DND-41 (cell line): ENCODE data around the gene SMIM22.

Experiments
- ATAC-seq: fragments of 200-7000 bp; cut with Tn5 transposase; 3 replicates; pipeline ENCODE4 v1.9.1; 2021; ENCODE audit warnings: low read depth; ENCODE audit not compliant: insufficient read depth
- DNase-seq: peaks from one replicate; pipeline ENCODE4 v3.0.0-alpha.2; 2020
- H2AFZ ChIP-seq: 2 replicates; pipeline ENCODE4 v1.6.0; 2012; ENCODE audit warnings: low read depth, low read length
- H3K27ac ChIP-seq: 2 replicates; pipeline ENCODE4 v1.5.1; 2012; ENCODE audit warnings: low read length, inconsistent platforms
- H3K27me3 ChIP-seq: fragments of 200-600 bp; sonication (generic); 2 replicates; pipeline ENCODE4 v1.6.0; 2012; ENCODE audit warnings: low read length, mild to moderate bottlenecking, inconsistent platforms; ENCODE audit not compliant: insufficient read depth, poor library complexity
- H3K36me3 ChIP-seq: 2 replicates; pipeline ENCODE4 v1.5.1; 2012; ENCODE audit warnings: low read length, inconsistent platforms; ENCODE audit not compliant: insufficient read depth
- H3K4me1 ChIP-seq: 2 replicates; pipeline ENCODE4 v1.5.1; 2012; ENCODE audit warnings: mild to moderate bottlenecking, low read length; ENCODE audit not compliant: insufficient read depth
- H3K4me2 ChIP-seq: 2 replicates; pipeline ENCODE4 v1.6.0; 2012; ENCODE audit warnings: mild to moderate bottlenecking, moderate library complexity, low read length, inconsistent platforms; ENCODE audit not compliant: insufficient read depth
- H3K4me3 ChIP-seq, 2 experiments: fragments of 200-600 bp in 1 of 2; shearing (Covaris generic) in 1 of 2; 2 replicates each; pipeline ENCODE4 v1.5.1; 2012 to 2016; ENCODE audit warnings: inconsistent platforms in 2 of 2, low read length in 2 of 2, mild to moderate bottlenecking in 2 of 2, low read depth in 1 of 2, moderate library complexity in 1 of 2
- H3K79me2 ChIP-seq: 2 replicates; pipeline ENCODE4 v1.6.0; 2012; ENCODE audit warnings: low read length, inconsistent platforms; ENCODE audit not compliant: insufficient read depth
- H3K9ac ChIP-seq: 2 replicates; pipeline ENCODE4 v1.6.0; 2012; ENCODE audit warnings: low read depth, mild to moderate bottlenecking, inconsistent platforms, low read length, moderate library complexity
- H3K9me3 ChIP-seq: 2 replicates; pipeline ENCODE4 v1.5.1; 2012; ENCODE audit warnings: low read length, moderate library complexity, mild to moderate bottlenecking, inconsistent platforms; ENCODE audit not compliant: insufficient read depth, severe bottlenecking
- H4K20me1 ChIP-seq: 2 replicates; pipeline ENCODE4 v1.6.0; 2012; ENCODE audit warnings: low read length; ENCODE audit not compliant: insufficient read depth
- CTCF ChIP-seq: IDR thresholded peaks from 2 replicates; pipeline ENCODE4 v1.5.1; 2012; ENCODE audit warnings: borderline replicate concordance, low read length, moderate library complexity, mild to moderate bottlenecking; ENCODE audit not compliant: poor library complexity, severe bottlenecking; ENCODE audit errors: extremely low read depth
- EZH2 ChIP-seq: IDR thresholded peaks from 3 replicates; pipeline ENCODE4 v1.6.1; 2012; ENCODE audit warnings: borderline replicate concordance, low read depth, mild to moderate bottlenecking, moderate library complexity, low read length, inconsistent platforms; ENCODE audit not compliant: severe bottlenecking

The SMIM22 gene

GRCh38 chr16:4750896-4751295 lies 44.3 kb upstream of the SMIM22 start:
- no peaks in the 10 kb centered on the region for H3K27me3 ChIP-seq
- H3K9ac ChIP-seq: no peak overlapping the region
- H4K20me1 ChIP-seq: peaks cover 3% of the 10 kb centered on the region; the same call in 1 of the 2 replicates
- peaks cover 54% of the 10 kb centered on the region for H3K36me3 ChIP-seq
- no peak for TF ChIP-seq EZH2
- no peak for TF ChIP-seq CTCF
- H3K4me1 ChIP-seq: no peaks in the 10 kb centered on the region
- H3K9me3 ChIP-seq: peaks cover 5% of the 10 kb centered on the region
- no peak overlapping the region for H3K27ac ChIP-seq
- H3K4me3 ChIP-seq: no peak overlapping the region
- peaks cover 5% of the 10 kb centered on the region; the same call in 1 of the 2 replicates for H3K79me2 ChIP-seq
- H2AFZ ChIP-seq: no peak overlapping the region
- no peak overlapping the region for H3K4me2 ChIP-seq
- no peak for ATAC-seq
- DNase-seq: no peak

DNA sequence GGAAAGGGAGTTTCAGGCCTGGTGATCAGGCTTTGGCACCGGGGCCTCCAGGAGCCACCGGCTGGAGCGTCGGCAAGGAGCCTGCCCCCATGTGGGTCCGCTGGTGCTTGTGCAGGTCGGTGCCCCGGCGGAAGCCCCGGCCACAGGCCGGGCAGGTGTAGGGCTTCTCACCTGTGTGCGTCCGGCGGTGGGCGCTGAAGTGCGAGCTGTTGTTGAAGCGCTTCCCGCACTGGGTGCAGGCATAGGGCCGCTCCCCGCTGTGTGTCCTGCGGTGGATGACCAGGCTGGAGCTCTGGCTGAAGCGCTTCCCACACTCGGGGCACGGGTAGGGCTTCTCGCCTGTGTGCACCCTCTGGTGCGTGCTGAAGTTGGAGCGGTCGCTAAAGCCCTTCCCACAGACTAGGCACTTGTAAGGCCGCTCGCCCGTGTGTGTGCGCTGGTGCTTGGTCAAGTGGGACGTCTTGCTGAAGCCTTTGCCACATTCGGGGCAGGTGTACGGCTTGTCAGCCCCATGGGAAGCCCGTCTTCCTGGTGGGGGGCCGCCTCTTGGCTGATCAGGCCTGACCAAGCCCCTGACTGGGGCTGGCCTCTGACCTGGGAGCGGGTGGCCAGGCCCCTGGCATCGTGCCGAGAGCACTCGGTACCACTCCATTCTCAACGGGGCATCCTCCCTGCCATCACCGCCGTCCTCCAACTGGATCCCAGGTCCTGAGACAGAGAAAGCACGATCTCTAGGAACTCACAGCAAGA lies 42.6 kb upstream of the SMIM22 start:
- ATAC-seq (no peak), DNase-seq (no peak)
- Histone ChIP-seq H3K4me1 (no peaks in the 10 kb centered on the region), H3K36me3 (peaks cover 65% of the 10 kb centered on the region), H3K4me2 (no peak overlapping the region), H3K79me2 (peaks cover 6% of the 10 kb centered on the region; the same call in 1 of the 2 replicates), H2AFZ (no peak overlapping the region), H3K27me3 (no peaks in the 10 kb centered on the region), H3K9me3 (peaks cover 5% of the 10 kb centered on the region), H3K4me3 (no peak overlapping the region), H3K27ac (no peak overlapping the region), H3K9ac (no peak overlapping the region), H4K20me1 (no peaks in the 10 kb centered on the region)
- TF ChIP-seq CTCF (no peak), EZH2 (no peak)

- Histone ChIP-seq H4K20me1 (no peaks in the 10 kb centered on the region), H3K4me2 (no peak overlapping the region), H3K36me3 (peaks cover 68% of the 10 kb centered on the region), H3K79me2 (peaks cover 6% of the 10 kb centered on the region; the same call in 1 of the 2 replicates), H3K4me1 (no peaks in the 10 kb centered on the region), H3K9me3 (peaks cover 5% of the 10 kb centered on the region), H3K9ac (no peak overlapping the region), H3K4me3 (no peak overlapping the region), H3K27me3 (no peaks in the 10 kb centered on the region), H3K27ac (no peak overlapping the region), H2AFZ (no peak overlapping the region)
- DNase-seq: no peak
- no peak for ATAC-seq
- no peak for TF ChIP-seq CTCF
- TF ChIP-seq EZH2: no peak
These were observed 41.9 kb upstream of the SMIM22 start for GRCh38 chr16:4753227-4753626.

DNA sequence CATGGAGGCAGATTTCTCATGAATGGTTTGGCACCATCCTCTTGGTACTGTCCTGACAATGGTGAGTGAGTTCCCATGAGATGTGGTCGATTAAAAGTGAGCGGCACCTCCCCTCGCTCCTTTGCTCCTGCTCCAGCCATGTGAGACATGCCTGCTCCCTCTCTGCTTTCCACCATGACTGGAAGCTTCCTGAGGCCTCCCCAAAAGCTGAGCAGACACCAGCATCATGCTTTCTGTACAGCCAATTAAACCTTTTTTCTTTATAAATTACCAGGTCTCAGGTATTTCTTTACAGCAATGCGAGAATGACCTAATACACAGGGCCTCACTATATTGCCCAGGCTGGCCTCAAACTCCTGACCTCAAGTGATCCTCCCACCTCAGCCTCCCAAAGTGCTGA lies 40.3 kb upstream of the SMIM22 start:
- no peaks in the 10 kb centered on the region for H3K4me1 ChIP-seq
- H3K27ac ChIP-seq: no peak overlapping the region
- no peak overlapping the region for H2AFZ ChIP-seq
- H4K20me1 ChIP-seq: no peaks in the 10 kb centered on the region
- H3K79me2 ChIP-seq: peaks cover 6% of the 10 kb centered on the region; the same call in 1 of the 2 replicates
- peaks cover 5% of the 10 kb centered on the region for H3K9me3 ChIP-seq
- no peak for TF ChIP-seq EZH2
- TF ChIP-seq CTCF: no peak
- H3K36me3 ChIP-seq: peaks cover 81% of the 10 kb centered on the region
- ATAC-seq: no peak
- no peaks in the 10 kb centered on the region for H3K27me3 ChIP-seq
- H3K4me3 ChIP-seq: no peak overlapping the region
- DNase-seq: no peak
- no peak overlapping the region for H3K4me2 ChIP-seq
- no peak overlapping the region for H3K9ac ChIP-seq
